ENCODE data around the gene NRK.
"Not testable (repeated sequence)": the region's sequence is repeated elsewhere in the genome, so short reads cannot be mapped to it uniquely, and the experiment has no call there.

NRK gene

GRCh38 chrX:105972690-105973386, 150.5 kb downstream of the NRK start:
- H3K4me3 ChIP-seq (ENCODE audit: control insufficient read depth, low read depth, low read length), result no peak overlapping the region
- TF ChIP-seq, protein P1, sequence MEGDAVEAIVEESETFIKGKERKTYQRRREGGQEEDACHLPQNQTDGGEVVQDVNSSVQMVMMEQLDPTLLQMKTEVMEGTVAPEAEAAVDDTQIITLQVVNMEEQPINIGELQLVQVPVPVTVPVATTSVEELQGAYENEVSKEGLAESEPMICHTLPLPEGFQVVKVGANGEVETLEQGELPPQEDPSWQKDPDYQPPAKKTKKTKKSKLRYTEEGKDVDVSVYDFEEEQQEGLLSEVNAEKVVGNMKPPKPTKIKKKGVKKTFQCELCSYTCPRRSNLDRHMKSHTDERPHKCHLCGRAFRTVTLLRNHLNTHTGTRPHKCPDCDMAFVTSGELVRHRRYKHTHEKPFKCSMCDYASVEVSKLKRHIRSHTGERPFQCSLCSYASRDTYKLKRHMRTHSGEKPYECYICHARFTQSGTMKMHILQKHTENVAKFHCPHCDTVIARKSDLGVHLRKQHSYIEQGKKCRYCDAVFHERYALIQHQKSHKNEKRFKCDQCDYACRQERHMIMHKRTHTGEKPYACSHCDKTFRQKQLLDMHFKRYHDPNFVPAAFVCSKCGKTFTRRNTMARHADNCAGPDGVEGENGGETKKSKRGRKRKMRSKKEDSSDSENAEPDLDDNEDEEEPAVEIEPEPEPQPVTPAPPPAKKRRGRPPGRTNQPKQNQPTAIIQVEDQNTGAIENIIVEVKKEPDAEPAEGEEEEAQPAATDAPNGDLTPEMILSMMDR (conservative IDR thresholded peaks at IDR 0.05; ENCODE audit: control insufficient read depth, insufficient read depth, low read depth, low read length), result no peak
- no peak for DNase-seq (ENCODE audit: low read depth)

- DNase-seq (ENCODE audit: low read depth), result no peak
- TF ChIP-seq, protein P1 (conservative IDR thresholded peaks at IDR 0.05; ENCODE audit: control insufficient read depth, insufficient read depth, low read depth, low read length), result no peak
- no peak overlapping the region for H3K4me3 ChIP-seq (ENCODE audit: control insufficient read depth, low read depth, low read length)
Measured at GRCh38 chrX:105973387-105973739, 151.0 kb downstream of the NRK start.

DNA sequence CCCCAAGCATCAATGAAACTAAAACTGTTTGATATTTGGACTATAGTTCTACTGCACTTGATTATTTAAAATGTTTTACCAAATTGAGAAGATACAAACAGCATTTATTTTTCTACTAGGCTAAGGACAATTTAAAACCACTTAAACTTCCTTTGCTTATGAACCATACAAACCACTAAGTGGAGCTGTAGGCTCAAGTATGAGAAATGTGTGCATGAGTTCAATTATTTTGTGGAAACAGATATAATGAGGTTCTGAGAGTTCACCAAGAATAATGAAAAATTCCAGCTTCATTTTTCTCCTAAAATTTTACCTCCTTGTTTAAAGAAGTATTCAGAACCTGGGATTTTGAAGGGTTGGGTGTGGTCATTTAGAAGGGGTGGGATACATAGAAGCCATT, 153.0 kb downstream of the NRK start:
- no peak overlapping the region for H3K4me3 ChIP-seq (ENCODE audit: control insufficient read depth, low read depth, low read length)
- DNase-seq (ENCODE audit: low read depth), result peak; percentile 14
- TF ChIP-seq, protein P1 (conservative IDR thresholded peaks at IDR 0.05; ENCODE audit: control insufficient read depth, insufficient read depth, low read depth, low read length), result peak; percentile 14

GRCh38 chrX:105981772-105982485, 159.6 kb downstream of the NRK start:
- TF ChIP-seq, protein P1 (conservative IDR thresholded peaks at IDR 0.05; ENCODE audit: control insufficient read depth, insufficient read depth, low read depth, low read length), result no peak
- DNase-seq (ENCODE audit: low read depth), result no peak

DNA sequence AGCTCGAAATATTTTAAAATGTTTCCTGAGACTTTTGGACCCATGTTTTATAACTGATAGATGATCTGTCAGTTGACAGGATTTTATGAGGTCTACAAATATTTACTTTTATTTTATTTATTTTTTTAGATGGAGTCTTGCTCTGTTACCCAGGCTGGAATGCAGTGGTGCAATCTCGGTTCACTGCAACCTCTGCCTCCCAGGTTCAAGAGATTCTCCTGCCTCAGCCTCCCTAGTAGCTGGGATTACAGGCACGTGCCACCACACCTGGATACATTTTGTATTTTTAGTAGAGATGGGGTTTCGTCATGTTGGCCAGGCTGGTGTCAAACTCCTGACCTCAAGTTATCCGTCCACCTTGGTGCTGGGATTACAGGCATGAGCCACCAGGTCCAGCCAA, 166.1 kb downstream of the NRK start:
- not testable (repeated sequence) for H3K4me3 ChIP-seq (ENCODE audit: control insufficient read depth, low read depth, low read length); DNase-seq (ENCODE audit: low read depth)

More at GRCh38 chrX:105981772-105982485, 159.6 kb downstream of the NRK start:
- no peak overlapping the region for H3K4me3 ChIP-seq (ENCODE audit: control insufficient read depth, low read depth, low read length)

GRCh38 chrX:105999294-105999693, 177.0 kb downstream of the NRK start:
- TF ChIP-seq, protein P1 (conservative IDR thresholded peaks at IDR 0.05; ENCODE audit: control insufficient read depth, insufficient read depth, low read depth, low read length), result no peak
- H3K4me3 ChIP-seq (ENCODE audit: control insufficient read depth, low read depth, low read length), result no peak overlapping the region
- DNase-seq (ENCODE audit: low read depth), result no peak

GRCh38 chrX:106000203-106000602, 177.9 kb downstream of the NRK start:
- TF ChIP-seq, protein P1 (conservative IDR thresholded peaks at IDR 0.05; ENCODE audit: control insufficient read depth, insufficient read depth, low read depth, low read length), result no peak
- no peak overlapping the region for H3K4me3 ChIP-seq (ENCODE audit: control insufficient read depth, low read depth, low read length)
- DNase-seq (ENCODE audit: low read depth), result no peak

- H3K4me3 ChIP-seq (ENCODE audit: control insufficient read depth, low read depth, low read length); DNase-seq (ENCODE audit: low read depth): not testable (repeated sequence)
Measured at GRCh38 chrX:106000609-106001008, 178.3 kb downstream of the NRK start.

Data from fibroblast of mammary gland (primary cell).